ENCODE measurements around the gene SLC22A23.

The SLC22A23 gene

GRCh38 chr6:3468585-3468984, 11.7 kb upstream of the SLC22A23 start:
- no peak for DNase-seq

DNA sequence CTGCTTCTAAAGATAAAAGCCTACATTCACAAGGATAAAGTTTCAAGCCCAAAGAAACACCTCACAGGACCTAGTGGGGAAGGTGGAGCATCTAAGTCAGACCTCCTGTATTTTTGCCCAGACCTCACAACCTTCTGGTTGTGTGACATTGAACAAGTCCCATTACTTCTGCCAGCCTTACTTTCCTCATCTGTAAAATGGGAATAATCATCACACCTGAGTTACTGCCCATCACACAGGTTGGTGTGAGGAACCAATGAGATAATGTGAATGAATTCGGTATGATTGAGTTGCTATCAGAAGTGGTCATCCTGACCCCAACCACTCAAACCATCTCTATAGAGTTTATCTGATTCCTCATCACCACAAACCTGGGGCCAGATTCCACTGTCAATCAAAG, 11.1 kb upstream of the SLC22A23 start:
- DNase-seq, result no peak

DNA sequence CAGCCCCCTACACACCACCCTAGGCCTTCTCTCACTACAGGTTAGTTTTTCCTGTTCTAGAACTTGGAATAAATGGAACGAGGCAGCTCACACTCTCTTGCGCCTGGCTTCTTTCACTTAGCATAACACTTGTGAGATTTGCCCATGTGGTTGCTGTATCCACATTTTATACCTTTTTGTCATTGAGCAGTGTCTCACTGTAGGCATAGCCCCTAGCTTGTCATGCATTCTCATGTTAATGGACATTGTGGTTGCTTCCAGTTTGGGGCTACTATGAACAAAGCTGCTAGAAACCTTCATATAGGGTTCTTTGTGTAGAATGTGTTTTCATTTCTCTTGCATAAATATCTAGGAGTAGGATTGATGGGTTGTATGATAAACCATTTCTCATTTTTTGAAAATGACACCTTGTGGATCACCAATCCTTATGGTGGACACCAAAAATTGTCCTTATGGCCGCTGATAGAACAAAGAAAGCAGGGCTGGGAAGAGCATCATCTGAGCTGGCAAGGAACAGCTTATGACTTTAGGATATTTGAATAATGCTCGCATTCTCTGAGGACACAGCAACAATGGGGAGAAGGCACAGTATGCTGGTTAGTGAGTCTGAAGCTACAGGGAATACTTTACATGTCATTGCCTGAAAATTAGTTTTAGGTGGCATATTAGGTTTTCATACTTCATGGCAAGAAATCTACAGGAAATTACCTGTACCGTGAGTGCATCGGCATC, 9.8 kb upstream of the SLC22A23 start:
- no peak for DNase-seq

GRCh38 chr6:3460253-3460652, 3.4 kb upstream of the SLC22A23 start:
- no peak for DNase-seq

DNA sequence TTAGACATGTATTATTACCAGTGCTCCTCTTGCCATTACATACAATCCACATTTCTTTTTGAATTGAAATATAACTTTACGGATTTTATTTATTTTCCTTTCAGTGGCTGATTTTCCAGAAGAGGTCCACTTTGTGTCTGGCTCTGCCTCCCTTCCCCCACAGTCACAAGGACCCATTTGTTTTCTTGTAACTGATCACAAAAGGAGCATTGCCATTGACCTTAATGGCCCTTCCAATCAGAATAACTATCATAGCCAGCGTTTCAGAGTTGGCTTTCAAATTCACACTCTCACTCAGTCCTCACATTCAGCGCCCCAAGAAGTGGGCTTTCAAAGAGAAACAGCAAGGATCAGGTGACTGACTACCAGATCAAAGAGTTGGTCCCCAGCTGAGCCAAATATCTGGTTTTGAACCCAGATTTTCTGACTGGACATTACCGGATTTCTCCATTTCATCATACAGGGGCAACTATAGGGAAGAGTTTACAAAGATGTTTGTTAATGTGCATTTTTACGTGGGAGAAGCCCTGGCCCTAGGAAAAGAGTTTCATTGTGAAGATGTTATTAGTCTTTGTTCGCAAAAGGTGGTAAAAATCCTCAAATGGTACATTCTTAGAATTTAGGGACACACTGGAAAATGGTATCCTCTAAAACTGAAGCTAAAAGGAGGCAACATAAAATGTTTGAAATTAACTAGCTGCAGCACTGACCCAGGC, 2.0 kb upstream of the SLC22A23 start:
- no peak for DNase-seq

DNA sequence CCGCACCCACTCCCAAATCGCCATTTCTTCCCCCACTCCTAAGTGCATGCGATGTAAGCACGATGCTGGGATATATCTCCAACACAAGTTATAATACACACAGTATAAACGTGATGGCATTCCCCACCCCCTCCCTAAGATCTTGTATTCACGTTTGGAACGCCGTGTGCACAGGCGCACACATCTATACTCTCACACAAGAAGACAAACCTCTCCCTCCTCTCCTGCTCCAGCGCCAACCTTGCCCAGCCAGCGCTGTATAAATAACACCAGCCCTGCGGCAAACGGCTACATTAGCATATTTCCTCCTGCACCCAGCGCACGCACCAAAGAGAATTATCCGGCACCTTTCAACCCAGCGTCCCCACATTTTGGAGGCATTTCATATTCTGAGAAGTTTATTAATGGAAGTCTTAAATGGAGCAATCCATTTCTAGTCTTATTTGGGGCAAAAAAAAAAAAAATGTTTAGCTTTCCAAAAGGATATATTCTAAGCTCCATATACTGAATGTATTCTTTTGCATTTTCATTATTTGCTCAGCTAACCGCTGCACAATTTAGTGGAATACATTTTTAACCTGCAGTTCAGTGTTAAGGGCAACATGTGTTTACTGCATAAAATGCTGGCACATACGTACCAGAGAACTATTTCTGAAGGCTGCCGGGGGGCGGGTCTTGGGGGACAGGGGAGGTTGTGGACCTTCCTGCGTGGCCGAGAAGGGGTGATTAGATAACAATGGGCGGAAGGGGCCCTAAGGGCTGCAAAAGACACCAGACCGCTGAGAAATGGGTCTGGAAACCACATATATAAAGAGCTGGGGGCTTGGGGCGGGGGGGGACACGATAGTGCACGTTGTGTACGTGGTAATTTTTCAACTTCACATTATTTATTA, 1.1 kb upstream of the SLC22A23 start:
- peak; percentile 19 to 32 for DNase-seq

- DNase-seq, result peak in 1 of 2 experiments; percentile 3
These were observed 404 bp downstream of the SLC22A23 start for GRCh38 chr6:3456395-3456897.

DNA sequence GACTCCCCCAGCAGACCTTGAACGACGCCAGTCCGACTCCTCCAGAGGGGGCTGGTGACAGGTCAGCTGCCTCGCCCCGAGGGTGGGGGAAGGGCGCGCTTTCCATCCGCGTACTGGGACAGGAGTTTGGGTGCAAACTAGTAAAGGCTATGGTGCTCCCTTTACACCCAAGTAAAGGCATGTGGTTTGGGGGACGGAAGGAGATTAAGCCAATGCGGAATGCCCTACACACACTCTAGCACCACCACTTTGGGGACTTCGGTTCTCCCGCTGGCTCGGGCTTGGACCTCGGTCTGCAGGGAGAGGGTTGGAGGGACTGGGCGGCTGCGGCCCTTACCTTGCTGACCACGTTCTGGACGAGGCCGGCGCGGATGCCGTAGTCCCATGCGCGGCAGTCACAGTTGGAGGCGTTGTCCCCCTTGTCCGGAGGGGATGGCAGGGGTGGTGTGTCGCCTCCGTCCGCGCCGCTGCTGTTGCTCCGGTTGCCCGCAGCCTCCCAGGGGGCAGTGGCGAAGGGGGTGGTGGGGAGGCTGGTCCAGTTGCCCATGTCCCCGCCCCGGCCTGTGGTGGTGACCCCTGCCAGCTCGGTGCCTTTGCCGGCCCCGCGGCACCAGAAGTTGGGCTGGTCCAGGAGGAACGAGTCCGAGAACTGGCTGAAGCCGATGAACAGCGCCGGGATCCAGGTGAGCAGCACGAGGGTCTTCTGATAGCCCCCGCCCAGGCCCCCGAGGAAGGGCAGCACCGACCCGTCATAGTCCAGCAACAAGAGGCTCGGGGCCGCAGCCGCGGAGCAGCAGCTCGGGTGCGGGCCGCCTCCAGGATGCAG, 1.1 kb downstream of the SLC22A23 start:
- peak; percentile 15 to 30 for DNase-seq

- peak; percentile 21 to 51 for DNase-seq
These were observed 1.7 kb downstream of the SLC22A23 start for GRCh38 chr6:3455147-3455568.

GRCh38 chr6:3454273-3455010, 2.4 kb downstream of the SLC22A23 start:
- DNase-seq, result no peak

GRCh38 chr6:3453413-3454272, 3.2 kb downstream of the SLC22A23 start:
- no peak for DNase-seq

DNA sequence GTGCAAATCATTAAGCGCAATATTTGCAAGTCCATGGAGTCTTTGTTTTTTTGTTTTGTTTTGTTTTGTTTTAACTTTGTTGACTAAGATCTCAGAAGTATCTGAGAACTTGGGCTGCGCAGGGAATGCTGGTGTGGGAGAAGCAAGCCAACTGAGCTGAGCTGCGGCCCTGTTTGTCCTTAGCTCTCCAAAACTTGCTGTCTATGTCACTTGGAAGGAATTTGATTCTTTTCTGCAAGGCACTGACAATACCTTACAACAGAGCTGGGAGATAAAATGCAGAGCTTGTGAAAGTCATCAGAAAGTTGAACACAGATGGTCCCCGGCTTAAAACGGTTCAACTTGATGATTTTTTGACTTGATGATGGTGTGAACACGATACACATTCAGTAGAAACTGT, 5.4 kb downstream of the SLC22A23 start:
- DNase-seq, result no peak

DNA sequence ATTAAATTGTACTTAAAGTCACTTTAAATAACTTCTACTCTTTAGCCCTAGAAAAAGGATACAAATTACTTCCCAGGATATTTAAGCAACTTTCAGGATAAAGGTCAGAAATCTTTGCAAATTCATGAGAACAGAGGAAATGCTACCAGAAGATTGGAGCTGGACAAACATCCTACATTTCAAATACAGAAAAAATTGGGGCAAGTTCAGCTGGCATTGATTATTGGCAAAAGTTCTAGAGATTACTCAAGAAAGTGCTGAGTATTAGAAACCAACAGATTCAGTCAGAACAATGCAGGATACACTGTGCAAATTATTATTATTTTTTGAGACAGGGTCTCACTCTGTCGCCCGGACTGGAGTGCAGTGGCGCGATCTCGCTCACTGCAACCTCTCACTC, 6.0 kb downstream of the SLC22A23 start:
- DNase-seq, result no peak

- no peak for DNase-seq
These were observed 7.0 kb downstream of the SLC22A23 start for GRCh38 chr6:3449750-3450305.

GRCh38 chr6:3449321-3449720, 7.5 kb downstream of the SLC22A23 start:
- no peak for DNase-seq

DNA sequence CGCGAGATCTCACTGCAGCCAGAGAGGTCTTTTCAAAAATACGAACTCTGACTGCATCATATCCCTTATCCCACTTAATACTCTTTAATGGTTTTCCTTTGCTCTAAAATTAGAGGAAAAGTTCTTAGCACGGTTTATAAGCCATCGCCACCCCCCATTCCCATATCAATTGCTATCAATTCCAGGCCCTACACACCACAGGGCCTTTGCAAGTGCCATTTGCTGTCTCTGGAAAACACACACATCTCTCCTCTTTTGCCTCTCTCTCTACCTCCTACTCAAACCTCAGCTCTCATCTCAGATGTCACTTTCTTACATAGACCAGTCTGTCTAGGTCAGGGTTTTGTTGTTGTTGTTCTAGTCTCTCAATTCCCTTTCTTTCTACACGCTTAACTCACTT, 9.8 kb downstream of the SLC22A23 start:
- DNase-seq, result no peak

- no peak for DNase-seq
These were observed 10.7 kb downstream of the SLC22A23 start for GRCh38 chr6:3446184-3446583.

DNA sequence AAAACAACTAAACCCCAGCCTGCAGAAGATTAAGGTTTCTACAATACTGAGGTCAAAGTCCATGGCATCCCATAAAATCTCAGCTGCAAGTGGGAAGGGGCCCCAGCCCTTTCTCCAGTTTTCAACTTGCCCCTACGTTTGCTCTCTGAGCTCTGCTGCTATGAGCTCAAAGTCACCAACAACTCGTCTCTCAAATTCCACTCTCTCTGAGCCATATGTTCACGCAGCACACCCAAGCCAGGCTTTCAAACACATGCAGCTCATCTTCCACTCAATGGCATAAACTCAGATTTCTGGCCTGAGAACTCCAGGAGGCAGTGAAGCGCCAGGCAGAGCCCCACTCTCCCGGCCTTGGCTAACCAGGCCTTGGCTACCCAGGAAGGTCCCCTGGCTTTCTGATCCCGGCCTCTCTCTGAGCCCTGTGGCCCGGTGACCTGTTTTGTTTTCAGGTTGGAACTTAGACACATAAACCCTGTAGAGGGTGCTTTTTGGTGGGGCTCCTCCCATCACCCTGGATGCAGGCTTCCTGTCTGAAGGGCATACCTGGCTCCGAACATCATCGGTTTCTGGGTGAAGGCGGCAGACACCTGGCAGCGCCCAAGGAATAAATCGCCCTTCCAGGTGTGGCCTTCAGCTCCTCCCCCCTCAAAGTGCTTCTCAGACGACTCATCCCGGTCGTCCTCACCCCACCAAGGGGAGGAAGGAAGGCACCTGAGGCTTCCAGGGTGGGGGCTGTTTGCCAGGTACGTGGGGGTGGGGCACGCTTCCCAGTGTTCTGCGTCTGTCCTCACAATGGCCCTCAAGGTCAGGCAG, 12.4 kb downstream of the SLC22A23 start:
- no peak for DNase-seq

DNA sequence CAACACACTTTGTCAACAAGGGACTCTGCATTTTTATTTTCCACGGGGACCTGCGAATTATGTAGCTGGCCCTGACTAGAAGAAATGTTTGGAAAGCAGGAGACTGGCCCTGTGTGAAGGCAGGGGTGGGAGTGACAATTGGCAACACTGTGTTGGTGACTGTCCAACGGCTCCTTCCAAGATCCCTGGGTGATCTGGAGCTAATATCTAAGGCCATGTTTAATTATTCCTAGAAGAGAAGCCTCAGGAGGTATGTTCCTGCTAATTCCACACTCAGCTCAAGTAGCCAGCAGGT, 13.7 kb downstream of the SLC22A23 start:
- no peak for DNase-seq

Measured in activated CD4-positive, alpha-beta T cell treated with anti-CD3 and anti-CD28 coated beads, Interleukin-2, amount 50 U/mL, for 48 hours (primary cell).